Measurements from ENCODE around the gene MVK. TPM values are rescaled to one million over a fixed set of nuclear protein-coding genes. Genes with fewer than 3 reads are reported as not detected.

MVK gene
- total RNA-seq, 1 experiment from 2014 or later: 50.8 TPM

DNA sequence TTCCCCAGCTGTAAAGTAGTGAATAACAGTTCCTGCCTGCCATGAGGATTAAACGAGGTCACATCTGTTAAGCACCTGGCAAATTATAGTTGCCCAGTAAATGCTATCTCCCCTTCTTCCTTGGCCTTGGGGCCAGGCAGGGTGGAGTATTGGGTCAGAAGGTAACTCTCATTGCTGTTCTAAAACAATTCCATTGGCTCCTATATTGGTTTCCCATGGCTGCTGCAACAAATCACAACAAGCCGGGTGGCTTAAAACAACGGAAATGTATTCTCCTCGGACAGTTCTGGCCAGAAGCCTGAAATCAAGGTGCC, 32.2 kb upstream of the MVK start:
- no peak overlapping the region for H3K4me2 ChIP-seq
- H4K20me1 ChIP-seq (ENCODE audit: insufficient read depth): no peaks in the 10 kb centered on the region
- H2AFZ ChIP-seq: no peak overlapping the region
- H3K27me3 ChIP-seq (ENCODE audit: insufficient read depth, low read depth): no peaks in the 10 kb centered on the region
- H3K9me3 ChIP-seq (ENCODE audit: insufficient read depth, low read depth): no peaks in the 10 kb centered on the region
- peaks cover 25% of the 10 kb centered on the region for H3K4me1 ChIP-seq (replicated peaks; ENCODE audit: insufficient read depth)
- H3K36me3 ChIP-seq (ENCODE audit: low read depth): no peaks in the 10 kb centered on the region
- ChIA-PET CTCF (no interaction called here), POLR2A (ENCODE audit: unreplicated experiment) (no interaction called here)
- no peak for TF ChIP-seq EZH2 (IDR thresholded peaks at IDR 0.05; ENCODE audit: low read depth)
- TF ChIP-seq, protein P1, sequence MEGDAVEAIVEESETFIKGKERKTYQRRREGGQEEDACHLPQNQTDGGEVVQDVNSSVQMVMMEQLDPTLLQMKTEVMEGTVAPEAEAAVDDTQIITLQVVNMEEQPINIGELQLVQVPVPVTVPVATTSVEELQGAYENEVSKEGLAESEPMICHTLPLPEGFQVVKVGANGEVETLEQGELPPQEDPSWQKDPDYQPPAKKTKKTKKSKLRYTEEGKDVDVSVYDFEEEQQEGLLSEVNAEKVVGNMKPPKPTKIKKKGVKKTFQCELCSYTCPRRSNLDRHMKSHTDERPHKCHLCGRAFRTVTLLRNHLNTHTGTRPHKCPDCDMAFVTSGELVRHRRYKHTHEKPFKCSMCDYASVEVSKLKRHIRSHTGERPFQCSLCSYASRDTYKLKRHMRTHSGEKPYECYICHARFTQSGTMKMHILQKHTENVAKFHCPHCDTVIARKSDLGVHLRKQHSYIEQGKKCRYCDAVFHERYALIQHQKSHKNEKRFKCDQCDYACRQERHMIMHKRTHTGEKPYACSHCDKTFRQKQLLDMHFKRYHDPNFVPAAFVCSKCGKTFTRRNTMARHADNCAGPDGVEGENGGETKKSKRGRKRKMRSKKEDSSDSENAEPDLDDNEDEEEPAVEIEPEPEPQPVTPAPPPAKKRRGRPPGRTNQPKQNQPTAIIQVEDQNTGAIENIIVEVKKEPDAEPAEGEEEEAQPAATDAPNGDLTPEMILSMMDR (conservative IDR thresholded peaks at IDR 0.05): no peak
- no peaks in the 10 kb centered on the region for H3K79me2 ChIP-seq (ENCODE audit: low read depth)
- H3K9me2 ChIP-seq (ENCODE audit: insufficient read depth): no peaks in the 10 kb centered on the region
- peaks cover 16% of the 10 kb centered on the region; the same call in 1 of the 2 replicates for H3F3A ChIP-seq (ENCODE audit: insufficient read depth, low read depth)
- DNase-seq: no peak
- intact Hi-C loops (cut with micrococcal nuclease; ENCODE audit: unreplicated experiment): no loop called here
- H3K4me3 ChIP-seq: no peak overlapping the region
- H3K27ac ChIP-seq: no peak overlapping the region
- BruUV-seq (replicated peaks): no TSS peak

DNA sequence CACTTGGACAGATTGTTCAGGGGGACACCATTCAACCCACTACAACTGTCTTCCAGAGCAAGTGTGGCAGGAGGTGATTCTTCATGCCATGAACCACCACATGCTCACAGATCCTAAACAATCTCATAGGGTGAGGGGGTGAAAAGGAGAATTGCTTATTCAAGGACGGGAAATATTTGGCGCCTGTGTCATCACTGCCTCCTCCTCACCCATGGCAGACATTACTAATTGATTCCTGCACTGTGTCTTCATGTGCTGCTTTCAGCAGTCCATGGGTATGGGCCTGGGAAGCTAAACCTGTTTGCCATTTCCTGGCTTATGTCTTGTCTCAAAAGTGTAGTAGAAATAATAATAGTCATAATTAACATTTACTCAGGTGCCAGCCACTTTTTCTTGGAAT, 31.6 kb upstream of the MVK start:
- H3K9me2 ChIP-seq (ENCODE audit: insufficient read depth): no peaks in the 10 kb centered on the region
- H3K4me2 ChIP-seq: 0 out of 2 replicates have a peak overlapping the region, but pooled peaks have one; percentile 20
- POLR2A ChIA-PET (ENCODE audit: unreplicated experiment): no interaction called here
- peaks cover 25% of the 10 kb centered on the region for H3K4me1 ChIP-seq (replicated peaks; ENCODE audit: insufficient read depth)
- H3K4me3 ChIP-seq: no peak overlapping the region
- peaks cover 16% of the 10 kb centered on the region; the same call in 1 of the 2 replicates for H3F3A ChIP-seq (ENCODE audit: insufficient read depth, low read depth)
- BruUV-seq (replicated peaks): no TSS peak
- no peaks in the 10 kb centered on the region for H4K20me1 ChIP-seq (ENCODE audit: insufficient read depth)
- H3K36me3 ChIP-seq (ENCODE audit: low read depth): no peaks in the 10 kb centered on the region
- peak in 1 of 2 experiments; percentile 55 for DNase-seq
- no peaks in the 10 kb centered on the region for H3K79me2 ChIP-seq (ENCODE audit: low read depth)
- intact Hi-C loops (cut with micrococcal nuclease; ENCODE audit: unreplicated experiment): no loop called here
- TF ChIP-seq EZH2 (IDR thresholded peaks at IDR 0.05; ENCODE audit: low read depth): no peak
- TF ChIP-seq, protein P1 (conservative IDR thresholded peaks at IDR 0.05): no peak
- no peaks in the 10 kb centered on the region for H3K27me3 ChIP-seq (ENCODE audit: insufficient read depth, low read depth)
- no peak overlapping the region for H3K27ac ChIP-seq
- CTCF ChIA-PET: no interaction called here
- no peak overlapping the region for H2AFZ ChIP-seq
- H3K9me3 ChIP-seq (ENCODE audit: insufficient read depth, low read depth): no peaks in the 10 kb centered on the region

DNA sequence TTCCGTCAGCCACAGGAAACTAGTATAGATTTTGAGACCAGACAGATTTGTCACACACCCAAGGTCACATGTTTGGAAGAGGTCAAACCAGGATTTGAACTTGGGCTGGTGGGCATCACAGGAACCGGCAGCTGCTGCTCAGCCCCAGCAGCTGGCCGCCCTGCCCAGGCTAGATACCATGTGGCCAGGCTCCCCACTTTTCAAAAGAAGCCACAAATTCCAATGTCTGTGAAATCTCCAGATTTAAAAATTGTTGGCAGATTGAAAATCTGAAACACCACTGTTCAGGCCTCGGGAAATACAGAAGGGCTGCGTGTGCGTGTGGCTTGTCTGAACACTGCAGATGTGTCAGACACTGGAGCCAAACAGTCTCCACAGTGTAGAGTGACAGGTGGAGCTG, 30.7 kb upstream of the MVK start:
- Histone ChIP-seq H2AFZ (no peak overlapping the region), H3K79me2 (ENCODE audit: low read depth) (no peaks in the 10 kb centered on the region), H4K20me1 (ENCODE audit: insufficient read depth) (no peaks in the 10 kb centered on the region), H3K4me3 (no peak overlapping the region), H3F3A (ENCODE audit: insufficient read depth, low read depth) (peaks cover 16% of the 10 kb centered on the region; the same call in 1 of the 2 replicates), H3K9me2 (ENCODE audit: insufficient read depth) (no peaks in the 10 kb centered on the region), H3K27ac (no peak overlapping the region), H3K36me3 (ENCODE audit: low read depth) (no peaks in the 10 kb centered on the region), H3K27me3 (ENCODE audit: insufficient read depth, low read depth) (no peaks in the 10 kb centered on the region), H3K9me3 (ENCODE audit: insufficient read depth, low read depth) (no peaks in the 10 kb centered on the region), H3K4me1 (replicated peaks; ENCODE audit: insufficient read depth) (peaks cover 25% of the 10 kb centered on the region), H3K4me2 (no peak overlapping the region)
- TF ChIP-seq, protein P1 (conservative IDR thresholded peaks at IDR 0.05): no peak
- TF ChIP-seq EZH2 (IDR thresholded peaks at IDR 0.05; ENCODE audit: low read depth): no peak
- intact Hi-C loops (cut with micrococcal nuclease; ENCODE audit: unreplicated experiment): no loop called here
- DNase-seq: no peak
- no TSS peak for BruUV-seq (replicated peaks)
- POLR2A ChIA-PET (ENCODE audit: unreplicated experiment): no interaction called here
- CTCF ChIA-PET: no interaction called here

Data from PC-9 (cell line).